Measurements from ENCODE around the gene GNAT1.
"Not testable (repeated sequence)": the region's sequence is repeated elsewhere in the genome, so short reads cannot be mapped to it uniquely, and the experiment has no call there.

Gene GNAT1

GRCh38 chr3:50203809-50204803 is 12.7 kb downstream of the GNAT1 start:
- DNase-seq = peak; percentile 79

- DNase-seq = peak; percentile 70
These were observed 13.5 kb downstream of the GNAT1 start, which contains the start of gene SLC38A3 for GRCh38 chr3:50204804-50205412. Gene SLC38A3 (plus strand): TSS chr3:50205271. CDS start chr3:50214200, 8,929 bp downstream.

- DNase-seq = peak; percentile 76
These were observed 14.2 kb downstream of the GNAT1 start for GRCh38 chr3:50205413-50206276.

GRCh38 chr3:50207359-50208042 is 16.1 kb downstream of the GNAT1 start:
- DNase-seq = no peak

- no peak for DNase-seq
These were observed 17.4 kb downstream of the GNAT1 start for GRCh38 chr3:50208677-50209344.

- DNase-seq = no peak
These were observed 18.7 kb downstream of the GNAT1 start for GRCh38 chr3:50210176-50210509.

GRCh38 chr3:50210510-50211367 is 19.3 kb downstream of the GNAT1 start:
- DNase-seq = no peak

GRCh38 chr3:50211368-50211717 is 19.9 kb downstream of the GNAT1 start:
- not testable (repeated sequence) for DNase-seq

GRCh38 chr3:50211930-50212329 is 20.5 kb downstream of the GNAT1 start:
- peak; percentile 77 for DNase-seq

- no peak for DNase-seq
These were observed 21.1 kb downstream of the GNAT1 start for GRCh38 chr3:50212502-50212901.

- no peak for DNase-seq
These were observed 21.6 kb downstream of the GNAT1 start for GRCh38 chr3:50212971-50213370.

- no peak for DNase-seq
These were observed 22.0 kb downstream of the GNAT1 start for GRCh38 chr3:50213373-50213772.

GRCh38 chr3:50214824-50215223 is 23.4 kb downstream of the GNAT1 start:
- DNase-seq = no peak

- DNase-seq = no peak
These were observed 24.1 kb downstream of the GNAT1 start for GRCh38 chr3:50215529-50215928.

- no peak for DNase-seq
These were observed 26.3 kb downstream of the GNAT1 start for GRCh38 chr3:50217681-50218080.

- no peak for DNase-seq
These were observed 27.0 kb downstream of the GNAT1 start for GRCh38 chr3:50218448-50218847.

GRCh38 chr3:50219285-50219684 is 27.9 kb downstream of the GNAT1 start:
- no peak for DNase-seq

GRCh38 chr3:50220109-50220508 is 28.7 kb downstream of the GNAT1 start:
- no peak for DNase-seq

- no peak for DNase-seq
These were observed 29.6 kb downstream of the GNAT1 start for GRCh38 chr3:50221051-50221410.

- DNase-seq = no peak
These were observed 30.2 kb downstream of the GNAT1 start for GRCh38 chr3:50221411-50222168.
